Gastroesophageal sphincter (tissue), 3 donors: ENCODE measurements around the gene ST7.

ENCODE experiments used
- CTCF ChIP-seq, 4 experiments: fragments of 200-600 bp in 2 of 4; fragments of 450-650 bp in 2 of 4; sonication (generic) in 1 of 4; IDR thresholded peaks; one replicate each; pipeline ENCODE4 v1.5.1; 2017 to 2019; ENCODE audit warnings: antibody characterized with exemption in 4 of 4, mild to moderate bottlenecking in 2 of 4, moderate library complexity in 2 of 4
- EP300 ChIP-seq: sonication (generic); formaldehyde crosslinking; IDR thresholded peaks from one replicate; pipeline ENCODE4 v1.6.1; 2017; ENCODE audit warnings: antibody characterized with exemption, mild to moderate bottlenecking
- POLR2A ChIP-seq, 2 donors: fragments of 450-650 bp; IDR thresholded peaks; one replicate each; pipeline ENCODE4 v1.6.1; 2017; ENCODE audit warnings: antibody characterized with exemption in 2 of 2, mild to moderate bottlenecking in 2 of 2, moderate library complexity in 1 of 2
- POLR2AphosphoS5 ChIP-seq: sonication (generic); formaldehyde crosslinking; IDR thresholded peaks from one replicate; pipeline ENCODE4 v1.6.1; 2017; ENCODE audit warnings: antibody characterized with exemption

- TF ChIP-seq CTCF (IDR thresholded peaks at IDR 0.05) (no peak), POLR2AphosphoS5 (no peak), POLR2A (IDR thresholded peaks at IDR 0.05) (no peak), EP300 (no peak)
Measured at GRCh38 chr7:117012284-117012683, 59.0 kb downstream of the ST7 start.
